Mammary epithelial cell (primary cell): Measurements from ENCODE around the gene CDH11.

Experiments
- EZH2 ChIP-seq: IDR thresholded peaks from 2 replicates; pipeline ENCODE4 v1.6.1; 2012; ENCODE audit warnings: low read length, inconsistent platforms, borderline replicate concordance
- TF ChIP-seq, protein P1 (sequence below), 2 donors: IDR thresholded peaks in 1 of 2; conservative IDR thresholded peaks in 1 of 2; 2 replicates each; pipeline ENCODE4 v1.5.1; 2011 to 2012; ENCODE audit warnings: inconsistent platforms in 2 of 2, low read length in 2 of 2, mild to moderate bottlenecking in 2 of 2, control low read depth in 1 of 2, low read depth in 1 of 2; ENCODE audit not compliant: insufficient read depth in 1 of 2; ENCODE audit errors: extremely low read depth in 1 of 2

DNA sequence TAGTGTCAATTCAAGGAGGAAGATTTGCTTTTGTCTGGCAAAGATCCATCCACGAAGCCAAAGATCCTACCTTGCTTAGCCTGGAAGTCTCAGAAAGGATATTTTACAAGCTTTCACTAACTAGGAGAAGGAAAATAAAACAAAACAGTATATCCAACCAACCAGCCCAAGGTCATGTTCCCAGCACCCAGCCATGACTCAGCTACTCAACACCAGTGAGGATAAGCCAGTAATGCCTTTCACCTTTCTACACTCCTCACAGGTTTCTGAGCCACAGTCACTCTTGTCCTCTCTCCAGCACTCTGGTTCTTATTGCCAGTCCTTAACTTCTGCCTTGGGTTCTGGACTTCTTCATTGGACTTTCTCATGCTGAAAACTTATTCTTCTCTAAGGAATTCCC lies 116.2 kb downstream of the CDH11 start:
- TF ChIP-seq, protein P1, sequence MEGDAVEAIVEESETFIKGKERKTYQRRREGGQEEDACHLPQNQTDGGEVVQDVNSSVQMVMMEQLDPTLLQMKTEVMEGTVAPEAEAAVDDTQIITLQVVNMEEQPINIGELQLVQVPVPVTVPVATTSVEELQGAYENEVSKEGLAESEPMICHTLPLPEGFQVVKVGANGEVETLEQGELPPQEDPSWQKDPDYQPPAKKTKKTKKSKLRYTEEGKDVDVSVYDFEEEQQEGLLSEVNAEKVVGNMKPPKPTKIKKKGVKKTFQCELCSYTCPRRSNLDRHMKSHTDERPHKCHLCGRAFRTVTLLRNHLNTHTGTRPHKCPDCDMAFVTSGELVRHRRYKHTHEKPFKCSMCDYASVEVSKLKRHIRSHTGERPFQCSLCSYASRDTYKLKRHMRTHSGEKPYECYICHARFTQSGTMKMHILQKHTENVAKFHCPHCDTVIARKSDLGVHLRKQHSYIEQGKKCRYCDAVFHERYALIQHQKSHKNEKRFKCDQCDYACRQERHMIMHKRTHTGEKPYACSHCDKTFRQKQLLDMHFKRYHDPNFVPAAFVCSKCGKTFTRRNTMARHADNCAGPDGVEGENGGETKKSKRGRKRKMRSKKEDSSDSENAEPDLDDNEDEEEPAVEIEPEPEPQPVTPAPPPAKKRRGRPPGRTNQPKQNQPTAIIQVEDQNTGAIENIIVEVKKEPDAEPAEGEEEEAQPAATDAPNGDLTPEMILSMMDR (conservative IDR thresholded peaks at IDR 0.05 in 1 of 2, IDR thresholded peaks at IDR 0.05 in 1 of 2; ENCODE audit: extremely low read depth in 1 of 2, insufficient read depth in 1 of 2, low read depth in 1 of 2, low read length in 2 of 2), result no peak
- no peak for TF ChIP-seq EZH2
